ENCODE data around the gene DEGS2. TPM values are rescaled to one million over a fixed set of nuclear protein-coding genes. Genes with fewer than 3 reads are reported as not detected.

DEGS2 gene
- total RNA-seq, 1 experiment from 2014 or later: not detected

DNA sequence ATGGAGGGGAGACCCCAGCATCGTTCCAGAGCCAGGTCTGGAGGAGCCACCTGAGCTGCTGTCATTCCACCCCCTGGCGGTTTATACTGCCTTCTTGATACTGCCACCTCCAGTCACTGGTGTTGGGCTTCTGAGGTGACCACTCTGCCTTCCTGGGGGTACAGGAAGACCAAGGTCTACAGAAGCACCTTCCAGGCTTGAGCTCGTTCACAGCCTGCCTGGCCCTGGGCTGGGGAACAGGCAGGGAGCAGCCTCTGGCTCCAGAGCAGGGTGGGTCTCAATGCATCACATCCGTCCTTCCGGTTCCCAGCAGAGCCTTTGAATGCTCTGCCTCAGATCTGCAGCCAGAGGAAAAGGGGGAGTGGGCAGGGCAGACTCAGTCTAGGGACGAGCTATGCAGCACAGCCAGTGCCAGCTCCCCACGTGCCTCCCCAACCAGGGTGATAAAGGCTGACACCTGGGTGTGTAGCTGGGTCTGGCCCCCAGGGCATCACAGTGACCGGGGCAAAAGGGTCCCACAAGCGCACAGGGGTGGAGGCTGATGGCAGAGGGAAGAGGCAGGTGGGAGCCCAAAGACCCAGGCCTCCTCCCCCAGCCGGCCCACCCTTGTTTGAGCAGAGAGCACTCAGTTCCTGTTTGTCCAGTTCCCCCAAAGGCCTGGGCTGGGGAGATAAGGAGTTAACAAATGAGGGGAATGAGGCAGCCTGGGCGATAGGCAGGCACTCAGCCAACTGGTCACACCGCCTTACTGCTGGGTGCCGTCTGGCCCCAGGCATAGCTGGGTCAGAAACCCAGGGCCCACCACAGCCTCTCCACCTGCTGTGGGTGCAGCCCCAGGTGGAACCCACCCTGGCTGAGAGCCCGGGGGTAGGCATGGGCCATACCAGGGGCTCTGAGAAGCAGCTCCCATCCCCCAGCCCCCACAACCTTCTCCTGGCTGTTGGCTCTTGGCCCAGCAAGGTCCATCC lies 17.1 kb downstream of the DEGS2 start:
- intact Hi-C loops (cut with micrococcal nuclease; ENCODE audit: unreplicated experiment): no loop called here
- Histone ChIP-seq H3K4me1 (ENCODE audit: insufficient read depth, low read length, poor library complexity, severe bottlenecking) (no peaks in the 10 kb centered on the region), H3K36me3 (ENCODE audit: insufficient read depth, low read length, poor library complexity, severe bottlenecking) (no peaks in the 10 kb centered on the region), H3K9me3 (ENCODE audit: low read depth, low read length, poor library complexity, severe bottlenecking) (no peaks in the 10 kb centered on the region), H3K27ac (ENCODE audit: low read depth, low read length, poor library complexity, severe bottlenecking) (no peak overlapping the region), H3K4me3 (ENCODE audit: low read depth, low read length, poor library complexity, severe bottlenecking) (no peak overlapping the region), H3K27me3 (replicated peaks; ENCODE audit: insufficient read depth, low read depth, low read length, poor library complexity) (no peaks in the 10 kb centered on the region)
- TF ChIP-seq, protein P1, sequence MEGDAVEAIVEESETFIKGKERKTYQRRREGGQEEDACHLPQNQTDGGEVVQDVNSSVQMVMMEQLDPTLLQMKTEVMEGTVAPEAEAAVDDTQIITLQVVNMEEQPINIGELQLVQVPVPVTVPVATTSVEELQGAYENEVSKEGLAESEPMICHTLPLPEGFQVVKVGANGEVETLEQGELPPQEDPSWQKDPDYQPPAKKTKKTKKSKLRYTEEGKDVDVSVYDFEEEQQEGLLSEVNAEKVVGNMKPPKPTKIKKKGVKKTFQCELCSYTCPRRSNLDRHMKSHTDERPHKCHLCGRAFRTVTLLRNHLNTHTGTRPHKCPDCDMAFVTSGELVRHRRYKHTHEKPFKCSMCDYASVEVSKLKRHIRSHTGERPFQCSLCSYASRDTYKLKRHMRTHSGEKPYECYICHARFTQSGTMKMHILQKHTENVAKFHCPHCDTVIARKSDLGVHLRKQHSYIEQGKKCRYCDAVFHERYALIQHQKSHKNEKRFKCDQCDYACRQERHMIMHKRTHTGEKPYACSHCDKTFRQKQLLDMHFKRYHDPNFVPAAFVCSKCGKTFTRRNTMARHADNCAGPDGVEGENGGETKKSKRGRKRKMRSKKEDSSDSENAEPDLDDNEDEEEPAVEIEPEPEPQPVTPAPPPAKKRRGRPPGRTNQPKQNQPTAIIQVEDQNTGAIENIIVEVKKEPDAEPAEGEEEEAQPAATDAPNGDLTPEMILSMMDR (conservative IDR thresholded peaks at IDR 0.05; ENCODE audit: low read depth, low read length): no peak
- TF ChIP-seq EZH2 (IDR thresholded peaks at IDR 0.05; ENCODE audit: borderline replicate concordance, low read depth, low read length, poor library complexity, severe bottlenecking): no peak
- no TSS peak for BruUV-seq (replicated peaks)
- POLR2A ChIA-PET (ENCODE audit: low non-redundant PET): no interaction called here
- no peak for DNase-seq (ENCODE audit: low spot score)
- CTCF ChIA-PET: no interaction called here

DNA sequence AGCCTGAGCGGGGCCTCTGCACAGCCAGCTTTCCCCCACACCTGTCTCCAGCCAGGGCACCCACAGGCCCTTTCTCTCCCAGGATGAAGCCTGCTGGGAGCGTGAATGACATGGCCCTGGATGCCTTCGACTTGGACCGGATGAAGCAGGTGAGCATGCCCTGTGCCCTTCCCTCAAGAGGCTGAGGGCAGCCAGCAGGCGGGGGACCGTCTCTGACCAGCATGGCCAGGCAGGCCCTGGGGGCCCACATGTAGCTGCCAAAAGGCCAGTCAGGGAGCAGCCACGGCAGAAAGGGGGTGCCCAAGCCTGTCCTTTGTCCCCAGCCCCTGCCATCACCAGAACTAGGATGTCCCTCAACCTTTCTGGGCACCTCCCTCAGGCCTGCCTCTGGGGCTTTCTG lies 18.3 kb downstream of the DEGS2 start:
- intact Hi-C loops (cut with micrococcal nuclease; ENCODE audit: unreplicated experiment): no loop called here
- Histone ChIP-seq H3K9me3 (ENCODE audit: low read depth, low read length, poor library complexity, severe bottlenecking) (no peaks in the 10 kb centered on the region), H3K4me1 (ENCODE audit: insufficient read depth, low read length, poor library complexity, severe bottlenecking) (no peaks in the 10 kb centered on the region), H3K27ac (ENCODE audit: low read depth, low read length, poor library complexity, severe bottlenecking) (no peak overlapping the region), H3K36me3 (ENCODE audit: insufficient read depth, low read length, poor library complexity, severe bottlenecking) (no peaks in the 10 kb centered on the region), H3K4me3 (ENCODE audit: low read depth, low read length, poor library complexity, severe bottlenecking) (no peak overlapping the region), H3K27me3 (replicated peaks; ENCODE audit: insufficient read depth, low read depth, low read length, poor library complexity) (no peaks in the 10 kb centered on the region)
- TF ChIP-seq EZH2 (IDR thresholded peaks at IDR 0.05; ENCODE audit: borderline replicate concordance, low read depth, low read length, poor library complexity, severe bottlenecking): no peak
- TF ChIP-seq, protein P1 (conservative IDR thresholded peaks at IDR 0.05; ENCODE audit: low read depth, low read length): no peak
- POLR2A ChIA-PET (ENCODE audit: low non-redundant PET): no interaction called here
- no TSS peak for BruUV-seq (replicated peaks)
- no peak for DNase-seq (ENCODE audit: low spot score)
- CTCF ChIA-PET: no interaction called here

DNA sequence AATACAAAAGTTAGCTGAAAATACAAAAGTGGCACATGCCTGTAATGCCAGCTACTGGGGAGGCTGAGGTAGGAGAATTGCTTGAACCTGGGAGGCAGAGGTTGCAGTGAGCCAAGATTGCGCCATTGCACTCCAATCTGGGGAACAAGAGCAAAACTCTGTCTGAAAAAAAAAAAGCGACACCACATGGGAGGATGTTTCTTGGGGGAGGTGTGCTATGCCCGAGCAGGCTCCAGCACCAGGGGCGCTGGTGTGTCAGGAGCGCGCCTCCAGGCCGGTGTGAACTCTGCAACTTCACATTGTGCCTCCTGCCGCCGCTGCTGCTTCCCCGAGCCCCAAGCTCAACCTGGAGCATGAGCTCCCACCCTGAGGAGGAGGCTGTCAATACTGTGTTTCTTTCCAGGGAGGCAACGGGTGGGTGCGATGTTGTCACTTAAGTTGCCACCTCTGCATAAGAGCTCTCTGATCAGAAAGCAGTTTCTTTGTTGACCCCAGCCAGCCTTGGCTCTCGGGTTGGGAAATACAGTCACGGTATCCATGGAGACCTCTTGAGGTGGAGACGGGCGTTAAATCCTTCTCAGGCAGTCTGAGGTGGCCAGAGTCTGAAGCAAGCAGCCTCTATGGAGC lies 18.9 kb downstream of the DEGS2 start:
- ChIA-PET POLR2A (ENCODE audit: low non-redundant PET) (no interaction called here), CTCF (no interaction called here)
- H3K36me3 ChIP-seq (ENCODE audit: insufficient read depth, low read length, poor library complexity, severe bottlenecking): no peaks in the 10 kb centered on the region
- intact Hi-C loops (cut with micrococcal nuclease; ENCODE audit: unreplicated experiment): no loop called here
- H3K4me1 ChIP-seq (ENCODE audit: insufficient read depth, low read length, poor library complexity, severe bottlenecking): no peaks in the 10 kb centered on the region
- no peaks in the 10 kb centered on the region for H3K9me3 ChIP-seq (ENCODE audit: low read depth, low read length, poor library complexity, severe bottlenecking)
- BruUV-seq (replicated peaks): no TSS peak
- no peak overlapping the region for H3K4me3 ChIP-seq (ENCODE audit: low read depth, low read length, poor library complexity, severe bottlenecking)
- TF ChIP-seq, protein P1 (conservative IDR thresholded peaks at IDR 0.05; ENCODE audit: low read depth, low read length): no peak
- TF ChIP-seq EZH2 (IDR thresholded peaks at IDR 0.05; ENCODE audit: borderline replicate concordance, low read depth, low read length, poor library complexity, severe bottlenecking): no peak
- no peak overlapping the region for H3K27ac ChIP-seq (ENCODE audit: low read depth, low read length, poor library complexity, severe bottlenecking)
- DNase-seq (ENCODE audit: low spot score): no peak
- H3K27me3 ChIP-seq (replicated peaks; ENCODE audit: insufficient read depth, low read depth, low read length, poor library complexity): no peaks in the 10 kb centered on the region

All from A673 (cell line).